ENCODE measurements around the gene CLEC4A.
"Not testable (repeated sequence)": the region's sequence is repeated elsewhere in the genome, so short reads cannot be mapped to it uniquely, and the experiment has no call there.

DNA sequence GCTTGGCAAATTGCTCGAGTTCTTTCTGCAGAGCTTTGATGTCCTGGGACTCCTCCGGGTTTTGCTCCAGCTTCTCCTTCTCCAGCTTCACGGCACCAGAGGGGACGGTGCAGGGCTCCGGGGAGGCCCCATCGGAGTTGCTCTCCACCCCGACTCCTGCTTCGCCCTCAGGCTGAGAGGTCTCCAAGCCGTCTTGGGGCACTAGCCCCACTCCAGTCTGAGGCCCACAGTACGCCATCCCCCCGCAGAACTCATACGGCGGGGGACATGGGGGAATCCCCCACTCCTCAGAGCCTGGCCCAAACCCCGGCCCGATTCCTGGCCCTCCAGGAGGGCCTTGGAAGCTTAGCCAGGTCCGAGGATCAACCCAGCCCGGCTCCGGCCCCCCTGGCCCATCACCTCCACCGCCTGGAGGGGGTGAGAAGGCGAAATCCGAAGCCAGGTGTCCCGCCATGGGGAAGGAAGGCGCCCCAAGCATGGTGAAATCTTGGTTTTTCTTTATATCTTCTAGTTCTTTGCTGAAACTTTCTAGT lies 11.0 kb downstream of the CLEC4A start:
- not testable (repeated sequence) for TF ChIP-seq EZH2, CTCF, EZH2phosphoT487 (IDR thresholded peaks at IDR 0.05)
